Activated T-cell treated with anti-CD3 and anti-CD28 coated beads for 1 hour (primary cell): ENCODE results near the gene NGRN.

ENCODE experiments used
- DNase-seq: peaks from one replicate; pipeline ENCODE4 v3.0.0-alpha.2; 2020; ENCODE audit warnings: low read depth

Gene NGRN

GRCh38 chr15:90320062-90320884 lies 54.8 kb downstream of the NGRN start:
- DNase-seq: peak; percentile 41

GRCh38 chr15:90320885-90321278 lies 55.4 kb downstream of the NGRN start:
- no peak for DNase-seq
